NCI-H146 (cell line): ENCODE measurements around the gene COQ10A.
"Not testable (repeated sequence)": the region's sequence is repeated elsewhere in the genome, so short reads cannot be mapped to it uniquely, and the experiment has no call there.

Experiments
- DNase-seq: peaks from one replicate; lab custom pipeline; 2025; lab: John Stamatoyannopoulos, UW

Gene COQ10A

DNA sequence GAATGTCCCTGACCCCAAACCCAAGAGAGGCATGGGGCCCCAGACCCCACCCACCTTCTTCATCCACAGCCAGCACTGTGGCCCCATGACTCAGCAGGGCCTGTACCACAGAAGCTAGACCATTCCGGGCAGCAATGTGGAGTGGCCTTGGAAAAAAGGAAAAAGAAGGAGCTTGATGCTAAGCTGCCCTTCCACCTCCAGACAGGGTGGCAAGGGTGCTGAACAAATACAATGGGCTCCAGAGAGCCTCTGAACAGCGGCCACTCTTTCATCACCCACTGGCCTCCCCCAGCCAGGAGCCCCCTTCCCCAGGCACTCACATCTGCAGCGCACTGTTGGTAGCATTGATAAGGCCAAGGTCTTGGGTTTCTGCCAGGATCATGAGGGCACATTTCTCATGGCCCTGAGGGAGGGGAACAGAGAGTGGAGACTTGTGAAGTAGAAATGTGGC lies 23.0 kb upstream of the COQ10A start:
- no peak for DNase-seq

DNA sequence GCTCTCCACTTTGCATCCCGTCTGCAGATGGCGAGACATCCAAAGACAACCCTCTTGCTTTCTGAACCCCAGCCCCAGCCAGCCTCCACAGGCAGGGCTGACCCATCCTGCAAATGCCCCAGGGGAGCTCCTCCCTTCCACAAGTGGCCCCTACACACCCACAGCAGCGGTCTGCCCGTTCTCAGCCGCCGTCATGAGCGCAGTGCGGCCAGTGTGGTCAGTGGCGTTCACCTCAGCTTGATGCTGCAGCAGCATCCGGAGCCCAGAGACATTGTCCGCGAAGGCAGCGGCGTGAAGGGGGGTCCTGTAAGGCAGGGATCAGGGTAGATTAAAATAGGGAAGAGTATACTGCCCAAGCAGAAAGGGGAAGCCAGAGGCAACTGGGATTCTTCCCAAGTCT lies 22.2 kb upstream of the COQ10A start:
- no peak for DNase-seq

DNA sequence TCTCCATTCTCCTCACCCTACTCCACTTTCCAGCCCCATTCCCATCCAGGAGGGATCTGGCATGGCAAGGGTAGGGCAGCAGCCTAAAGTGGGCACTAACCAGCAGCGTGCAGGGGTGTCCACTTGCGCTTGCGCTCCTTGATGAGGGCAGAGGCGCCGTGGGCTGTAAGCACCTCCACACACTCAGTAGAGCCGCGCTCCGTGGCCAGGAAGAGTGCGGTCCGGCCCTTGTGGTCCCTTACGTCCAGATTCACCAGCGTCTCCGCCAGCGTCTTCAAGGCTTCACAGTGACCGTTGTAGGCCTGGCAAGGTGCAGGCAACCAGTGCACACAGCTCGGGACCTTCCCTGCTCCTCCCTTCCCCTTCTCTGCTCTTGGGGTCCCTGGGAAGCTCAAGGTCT lies 18.8 kb upstream of the COQ10A start:
- no peak for DNase-seq

GRCh38 chr12:56248711-56249110 lies 18.0 kb upstream of the COQ10A start:
- no peak for DNase-seq

GRCh38 chr12:56252649-56253048 lies 14.1 kb upstream of the COQ10A start:
- no peak for DNase-seq

DNA sequence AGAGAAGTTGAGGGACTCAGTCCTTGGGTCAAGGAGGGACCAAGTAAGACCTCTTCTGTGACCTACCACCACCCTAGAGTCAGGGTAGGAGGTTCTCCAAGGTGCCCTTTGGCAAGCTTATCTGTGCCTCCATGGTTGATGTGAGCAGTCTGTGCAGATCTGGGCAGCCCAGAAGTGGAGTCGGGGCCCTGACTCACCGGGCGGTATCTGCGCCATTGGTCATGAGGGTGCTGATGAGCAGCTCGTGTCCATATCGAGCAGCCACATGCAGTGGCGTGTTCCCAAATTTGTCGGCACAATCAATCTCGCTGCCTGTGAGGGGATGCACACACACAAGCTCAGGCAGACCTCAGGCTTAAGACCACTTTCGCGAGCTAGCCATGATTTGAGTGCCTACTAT lies 13.7 kb upstream of the COQ10A start:
- DNase-seq: no peak

GRCh38 chr12:56255671-56256070 lies 11.1 kb upstream of the COQ10A start:
- DNase-seq: no peak

- no peak for DNase-seq
These were observed 10.3 kb upstream of the COQ10A start for GRCh38 chr12:56256326-56256960.

DNA sequence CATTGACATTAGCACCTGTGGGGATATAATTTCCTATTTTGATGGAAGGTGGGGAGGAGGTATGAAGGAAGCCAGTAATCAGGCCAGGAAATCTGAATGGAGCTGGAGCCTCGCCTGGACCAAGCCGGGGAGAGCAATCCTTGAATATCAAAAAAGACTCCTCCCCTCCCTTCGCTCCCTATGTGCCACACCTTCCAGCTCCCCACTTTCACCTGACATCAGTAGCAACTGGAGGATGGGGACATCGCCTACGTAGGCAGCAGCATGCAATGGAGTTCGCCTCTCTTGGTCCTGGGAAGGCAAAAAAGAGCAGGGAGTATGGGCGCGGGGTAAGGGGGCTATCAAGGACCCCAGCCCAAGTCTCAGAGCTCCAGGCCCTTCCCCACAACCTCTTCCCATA lies 9.7 kb upstream of the COQ10A start:
- DNase-seq: no peak

DNA sequence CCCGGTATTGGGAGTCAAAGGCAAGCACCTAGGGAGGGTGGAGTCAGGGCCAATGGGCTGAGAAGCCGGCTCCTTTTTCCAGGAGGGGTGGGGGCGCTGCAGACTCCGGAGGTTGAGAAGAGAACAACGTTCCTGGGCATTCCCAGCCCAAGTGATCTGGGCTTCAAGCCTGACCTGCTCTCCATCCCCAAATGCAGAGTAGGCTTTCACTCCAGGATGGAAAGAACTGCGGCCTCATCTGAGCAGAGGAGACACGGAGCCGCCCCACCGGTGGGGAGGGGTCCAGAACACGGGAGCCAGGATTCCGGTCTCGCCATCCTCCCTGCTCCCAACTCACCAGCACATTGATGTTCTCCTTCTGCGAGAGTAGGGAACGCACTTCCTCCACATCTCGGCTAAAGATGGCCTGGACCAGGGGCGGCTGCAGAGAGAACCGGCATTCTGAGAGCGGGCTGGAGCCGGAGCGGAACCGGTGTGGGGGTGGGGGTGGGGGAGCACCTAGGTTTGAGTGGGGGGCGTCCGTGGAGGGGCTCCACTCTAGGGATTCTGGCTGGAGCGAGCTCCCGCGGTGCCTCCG lies 9.2 kb upstream of the COQ10A start:
- DNase-seq: peak; percentile 66

GRCh38 chr12:56258068-56258819 lies 8.5 kb upstream of the COQ10A start, which contains the start of gene ANKRD52:
TSS of gene ANKRD52 (minus strand) at chr12:56258384. CDS start at chr12:56258269, 115 bp downstream.
- DNase-seq: peak; percentile 78

- no peak for DNase-seq
These were observed 7.9 kb upstream of the COQ10A start for GRCh38 chr12:56258820-56259183.

GRCh38 chr12:56260380-56260779 lies 6.4 kb upstream of the COQ10A start:
- DNase-seq: no peak

DNA sequence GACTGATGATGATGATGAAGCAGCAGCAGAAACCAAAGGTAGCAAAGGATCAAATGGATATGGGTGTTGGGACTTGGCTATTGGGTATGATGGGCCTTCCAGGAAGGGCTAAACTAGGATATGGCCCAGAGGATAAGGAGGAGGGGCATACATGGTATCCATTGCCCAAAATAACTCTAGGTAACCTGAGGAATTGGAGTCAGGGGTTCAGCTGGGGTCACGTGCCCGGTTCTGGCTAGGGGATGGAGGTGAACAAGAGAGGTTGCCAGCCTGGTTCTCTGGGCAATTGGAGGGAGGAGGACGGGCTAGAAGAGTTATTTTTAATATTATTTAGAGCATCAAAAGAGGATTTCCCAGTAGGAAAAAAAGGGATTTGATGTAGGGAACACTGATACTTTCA lies 5.8 kb upstream of the COQ10A start:
- no peak for DNase-seq

- DNase-seq: no peak
These were observed 5.1 kb upstream of the COQ10A start for GRCh38 chr12:56261503-56262232.

DNA sequence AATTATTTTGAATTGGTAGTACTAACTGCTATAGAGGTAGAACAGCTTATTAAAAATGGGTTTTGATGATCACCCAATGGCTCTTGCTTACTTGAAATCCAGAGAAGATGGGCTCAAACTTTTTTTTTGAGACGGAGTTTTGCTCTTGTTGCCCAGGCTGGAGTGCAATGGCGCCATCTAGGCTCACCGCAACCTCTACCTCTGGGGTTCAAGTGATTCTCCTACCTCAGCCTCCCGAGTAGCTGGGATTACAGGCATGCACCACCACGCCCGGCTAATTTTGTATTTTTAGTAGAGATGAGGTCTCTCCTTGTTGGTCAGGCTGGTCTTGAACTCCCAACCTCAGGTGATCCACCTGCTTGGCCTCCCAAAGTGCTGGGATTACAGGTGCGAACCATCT lies 3.8 kb upstream of the COQ10A start:
- not testable (repeated sequence) for DNase-seq

- not testable (repeated sequence) for DNase-seq
These were observed 562 bp upstream of the COQ10A start for GRCh38 chr12:56266068-56266692.

GRCh38 chr12:56267443-56268071 lies 815 bp downstream of the COQ10A start:
- no peak for DNase-seq

GRCh38 chr12:56271031-56271430 lies 4.3 kb downstream of the COQ10A start:
- no peak for DNase-seq

- not testable (repeated sequence) for DNase-seq
These were observed 5.7 kb downstream of the COQ10A start for GRCh38 chr12:56272468-56272867.

GRCh38 chr12:56274299-56274698 lies 7.6 kb downstream of the COQ10A start:
- DNase-seq: no peak

GRCh38 chr12:56278905-56279304 lies 12.2 kb downstream of the COQ10A start:
- DNase-seq: no peak
